ENCODE measurements around the gene CD200. TPM values are rescaled to one million over a fixed set of nuclear protein-coding genes. Genes with fewer than 3 reads are reported as not detected.

Gene CD200
- total RNA-seq, 4 donors from 2014 or later, result 3.7 to 15.4 (median 7.1) TPM

DNA sequence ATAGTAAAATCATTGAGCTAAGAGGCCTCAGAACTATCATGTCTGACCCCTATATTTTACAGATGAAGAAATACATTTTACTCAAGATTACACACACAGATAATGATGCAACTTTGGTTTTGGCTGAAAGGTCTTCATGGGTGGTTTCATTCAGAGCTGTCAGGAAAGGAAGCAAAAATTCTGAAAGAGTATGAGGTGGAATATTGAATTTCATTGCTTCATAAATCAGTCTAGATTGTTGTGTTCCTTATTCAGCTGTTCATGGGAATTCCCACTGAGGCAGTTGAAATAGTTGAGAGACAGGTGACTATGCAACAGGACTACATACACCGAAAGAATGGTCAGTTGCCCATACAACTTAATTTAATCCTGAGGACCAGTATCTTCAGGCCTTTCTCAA is 39.4 kb downstream of the CD200 start:
- Histone ChIP-seq H3K36me3 (no peaks in the 10 kb centered on the region), H3K4me1 (peaks cover 0 to 7% (median 0%) of the 10 kb centered on the region in 4 donors), H3K27me3 (no peaks in the 10 kb centered on the region), H3K9me3 (no peaks in the 10 kb centered on the region), H3K27ac (no peak overlapping the region), H3K4me3 (no peak overlapping the region)
- TF ChIP-seq, protein P1, sequence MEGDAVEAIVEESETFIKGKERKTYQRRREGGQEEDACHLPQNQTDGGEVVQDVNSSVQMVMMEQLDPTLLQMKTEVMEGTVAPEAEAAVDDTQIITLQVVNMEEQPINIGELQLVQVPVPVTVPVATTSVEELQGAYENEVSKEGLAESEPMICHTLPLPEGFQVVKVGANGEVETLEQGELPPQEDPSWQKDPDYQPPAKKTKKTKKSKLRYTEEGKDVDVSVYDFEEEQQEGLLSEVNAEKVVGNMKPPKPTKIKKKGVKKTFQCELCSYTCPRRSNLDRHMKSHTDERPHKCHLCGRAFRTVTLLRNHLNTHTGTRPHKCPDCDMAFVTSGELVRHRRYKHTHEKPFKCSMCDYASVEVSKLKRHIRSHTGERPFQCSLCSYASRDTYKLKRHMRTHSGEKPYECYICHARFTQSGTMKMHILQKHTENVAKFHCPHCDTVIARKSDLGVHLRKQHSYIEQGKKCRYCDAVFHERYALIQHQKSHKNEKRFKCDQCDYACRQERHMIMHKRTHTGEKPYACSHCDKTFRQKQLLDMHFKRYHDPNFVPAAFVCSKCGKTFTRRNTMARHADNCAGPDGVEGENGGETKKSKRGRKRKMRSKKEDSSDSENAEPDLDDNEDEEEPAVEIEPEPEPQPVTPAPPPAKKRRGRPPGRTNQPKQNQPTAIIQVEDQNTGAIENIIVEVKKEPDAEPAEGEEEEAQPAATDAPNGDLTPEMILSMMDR (IDR thresholded peaks at IDR 0.05), result no peak
- TF ChIP-seq POLR2A (IDR thresholded peaks at IDR 0.05), result no peak
- DNase-seq, result no peak

DNA sequence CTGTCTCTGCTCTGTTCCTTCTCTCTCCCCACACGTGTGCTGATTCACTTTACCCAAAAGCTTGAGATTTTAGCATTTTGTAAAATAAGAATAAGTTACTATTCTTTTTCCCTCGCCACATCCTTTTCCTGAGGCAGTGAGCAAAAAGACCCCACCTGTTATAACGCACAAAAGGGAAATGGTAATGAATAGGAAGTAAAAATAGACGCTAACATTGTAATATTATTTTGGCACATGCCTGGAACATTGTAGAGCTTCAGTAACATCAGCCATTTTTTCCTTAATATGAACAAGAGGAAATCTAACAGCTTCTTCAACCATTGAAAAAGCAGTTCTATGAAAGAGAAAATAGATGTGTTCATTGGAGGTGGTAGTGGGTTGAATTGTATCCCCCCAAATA is 40.5 kb downstream of the CD200 start:
- Histone ChIP-seq H3K27me3 (no peaks in the 10 kb centered on the region), H3K27ac (no peak overlapping the region), H3K4me3 (no peak overlapping the region), H3K36me3 (no peaks in the 10 kb centered on the region), H3K4me1 (peaks cover 0 to 7% (median 0%) of the 10 kb centered on the region in 4 donors), H3K9me3 (no peaks in the 10 kb centered on the region)
- DNase-seq, result no peak
- TF ChIP-seq, protein P1 (IDR thresholded peaks at IDR 0.05), result no peak
- no peak for TF ChIP-seq POLR2A (IDR thresholded peaks at IDR 0.05)

DNA sequence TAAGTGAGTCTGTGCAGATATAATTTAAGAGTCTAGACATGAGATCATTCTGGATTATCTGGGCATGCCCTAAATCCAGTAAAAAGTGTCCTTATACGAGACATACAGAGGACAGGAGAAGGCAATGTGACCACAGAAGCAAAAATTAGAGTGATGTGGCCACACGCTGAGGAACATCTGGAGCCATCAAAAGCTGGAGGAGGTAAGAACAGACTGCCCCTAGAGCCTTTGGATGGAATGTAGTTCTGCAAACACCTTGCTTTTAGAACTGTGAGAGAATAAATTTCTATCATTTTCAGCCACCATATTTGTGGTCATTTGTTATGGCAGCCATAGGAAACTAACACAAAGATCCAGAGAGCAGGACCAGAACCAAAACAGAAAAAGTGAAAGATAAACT is 41.0 kb downstream of the CD200 start:
- no peaks in the 10 kb centered on the region for H3K27me3 ChIP-seq

DNA sequence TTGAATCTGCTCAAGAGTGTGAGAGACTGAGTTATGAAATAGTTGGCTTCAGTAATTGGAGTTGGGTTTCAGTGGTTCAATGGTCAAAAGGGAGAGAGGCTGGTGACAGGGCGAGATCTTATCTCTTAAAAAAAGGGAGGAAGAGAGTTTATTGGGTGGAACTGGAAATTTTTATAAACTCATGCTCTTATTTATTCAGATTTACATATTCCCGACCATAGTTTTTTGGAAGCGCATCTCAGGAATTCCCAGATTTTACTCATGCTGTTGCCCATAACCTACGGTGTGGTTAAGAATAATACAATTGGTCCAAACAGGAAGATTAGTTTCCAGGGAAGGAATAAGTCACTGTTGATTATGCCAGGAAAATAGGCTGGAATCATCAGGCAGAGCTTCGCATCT is 41.4 kb downstream of the CD200 start:
- H3K27me3 ChIP-seq, result no peaks in the 10 kb centered on the region
- H3K4me3 ChIP-seq, result no peak overlapping the region
- no peaks in the 10 kb centered on the region for H3K9me3 ChIP-seq
- DNase-seq, result no peak
- H3K27ac ChIP-seq, result no peak overlapping the region
- TF ChIP-seq POLR2A (IDR thresholded peaks at IDR 0.05), result no peak
- TF ChIP-seq, protein P1 (IDR thresholded peaks at IDR 0.05), result no peak
- H3K4me1 ChIP-seq, result peaks cover 0 to 7% (median 0%) of the 10 kb centered on the region in 4 donors
- H3K36me3 ChIP-seq, result no peaks in the 10 kb centered on the region

More for the DNA sequence above, 41.0 kb downstream of the CD200 start:
- TF ChIP-seq, protein P1 (IDR thresholded peaks at IDR 0.05), result no peak
- TF ChIP-seq POLR2A (IDR thresholded peaks at IDR 0.05), result no peak
- H3K4me3 ChIP-seq, result no peak overlapping the region
- peaks cover 0 to 7% (median 0%) of the 10 kb centered on the region in 4 donors for H3K4me1 ChIP-seq
- no peak overlapping the region for H3K27ac ChIP-seq
- no peaks in the 10 kb centered on the region for H3K36me3 ChIP-seq
- H3K9me3 ChIP-seq, result no peaks in the 10 kb centered on the region
- no peak for DNase-seq

DNA sequence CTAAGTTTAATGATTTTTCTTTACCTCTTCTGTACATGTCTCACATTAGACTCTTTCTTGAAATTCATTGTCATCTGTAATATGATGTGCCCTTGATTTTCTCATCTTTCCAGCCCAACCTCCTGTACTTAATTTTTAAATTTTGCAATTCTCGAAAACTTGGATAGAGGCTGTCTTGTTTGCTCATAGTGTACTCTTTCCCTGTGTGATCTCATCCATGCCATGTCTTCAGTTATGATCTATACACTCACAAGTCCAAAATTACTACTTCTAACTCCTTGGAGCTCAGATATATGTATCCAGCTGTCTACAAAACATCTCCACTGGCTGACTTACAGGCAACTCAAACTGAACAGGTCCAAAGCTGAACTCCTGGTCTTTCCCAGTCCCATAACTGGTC is 42.2 kb downstream of the CD200 start:
- no peak overlapping the region for H3K4me3 ChIP-seq
- peaks cover 0 to 7% (median 0%) of the 10 kb centered on the region in 4 donors for H3K4me1 ChIP-seq
- no peaks in the 10 kb centered on the region for H3K27me3 ChIP-seq
- no peak for DNase-seq
- H3K27ac ChIP-seq, result no peak overlapping the region
- no peaks in the 10 kb centered on the region for H3K9me3 ChIP-seq
- no peaks in the 10 kb centered on the region for H3K36me3 ChIP-seq
- TF ChIP-seq POLR2A (IDR thresholded peaks at IDR 0.05), result no peak
- TF ChIP-seq, protein P1 (IDR thresholded peaks at IDR 0.05), result no peak

Data from Peyer's patch (tissue), 4 donors.